T-cell (primary cell): ENCODE data around the gene RESF1. TPM values are rescaled to one million over a fixed set of nuclear protein-coding genes. Genes with fewer than 3 reads are reported as not detected.
A peak's percentile ranks its signal among the peaks of the same experiment; 100 is the strongest.

Source experiments
- ATAC-seq, 4 experiments: fragments of 200-7000 bp in 3 of 4; fragments of 150-1000 bp in 1 of 4; cut with Tn5 transposase; replicated peaks in 1 of 4; 1 replicate in 3 of 4; 2 replicates in 1 of 4; pipeline ENCODE4 v1.10.0; 2021; ENCODE audit warnings: moderate library complexity in 3 of 4, mild to moderate bottlenecking in 2 of 4, moderate number of reproducible peaks in 1 of 4
- CTCF ChIA-PET, 2 donors: fragments of 300-600 bp; sonication (Branson Sonifier 250); formaldehyde crosslinking; loops; one replicate each; lab custom pipeline; 2022; ENCODE audit warnings: antibody characterized with exemption in 2 of 2; lab: Charles Lee
- POLR2A ChIA-PET, 2 donors: fragments of 300-600 bp; sonication (Branson Sonifier 250); formaldehyde crosslinking; loops; one replicate each; lab custom pipeline; 2022; ENCODE audit warnings: antibody characterized with exemption in 2 of 2; lab: Charles Lee
- DNase-seq, 35 experiments: peaks; one replicate each; pipeline versions ENCODE4 v3.0.0 to v3.0.0-alpha.2; 2013 to 2023
- H3K27ac ChIP-seq: one replicate; pipeline ENCODE4 v1.5.1; 2013; ENCODE audit warnings: low read length
- H3K27me3 ChIP-seq, 2 experiments: replicated peaks in 1 of 2; 1 replicate in 1 of 2; 2 replicates in 1 of 2; pipeline versions ENCODE4 v1.6.1 to v1.7.0; 2013; ENCODE audit warnings: low read length in 1 of 2, mixed read lengths in 1 of 2; ENCODE audit not compliant: control insufficient read depth in 2 of 2, insufficient read depth in 2 of 2; ENCODE audit errors: extremely low read depth in 1 of 2
- H3K36me3 ChIP-seq, 2 donors: 1 replicate in 1 of 2; 2 replicates in 1 of 2; pipeline versions ENCODE4 v1.6.1 to v1.7.0; 2013; ENCODE audit warnings: low read length in 1 of 2; ENCODE audit not compliant: control insufficient read depth in 2 of 2, insufficient read depth in 1 of 2; ENCODE audit errors: extremely low read depth in 1 of 2
- H3K4me1 ChIP-seq, 2 experiments: 1 replicate in 1 of 2; 2 replicates in 1 of 2; pipeline versions ENCODE4 v1.6.1 to v1.7.0; 2013; ENCODE audit warnings: low read length in 2 of 2, mixed read lengths in 1 of 2; ENCODE audit not compliant: insufficient read depth in 2 of 2, control insufficient read depth in 1 of 2; ENCODE audit errors: extremely low read depth in 1 of 2
- H3K4me3 ChIP-seq, 2 donors: 1 replicate in 1 of 2; 2 replicates in 1 of 2; pipeline versions ENCODE4 v1.5.1 to v1.7.0; 2013; ENCODE audit warnings: mild to moderate bottlenecking in 2 of 2, low read length in 1 of 2, moderate library complexity in 1 of 2; ENCODE audit not compliant: control insufficient read depth in 1 of 2; ENCODE audit errors: extremely low read depth in 1 of 2
- H3K9me3 ChIP-seq: 2 replicates; pipeline ENCODE4 v1.7.0; 2013
- H3K27ac Mint-ChIP-seq, 2 donors: one replicate each; pipeline ENCODE4 v1.8.0; 2020 to 2021; ENCODE audit warnings: mild to moderate bottlenecking in 2 of 2, mixed read lengths in 2 of 2
- H3K27me3 Mint-ChIP-seq, 2 donors: one replicate each; pipeline ENCODE4 v1.8.0; 2021 to 2022; ENCODE audit warnings: mixed read lengths in 2 of 2
- H3K36me3 Mint-ChIP-seq: one replicate; pipeline ENCODE4 v1.8.0; 2021; ENCODE audit warnings: mixed read lengths
- H3K4me1 Mint-ChIP-seq, 3 donors: one replicate each; pipeline ENCODE4 v1.8.0; 2020 to 2022; ENCODE audit warnings: mixed read lengths in 3 of 3, mild to moderate bottlenecking in 1 of 3
- H3K4me3 Mint-ChIP-seq, 3 donors: one replicate each; pipeline ENCODE4 v1.8.0; 2020 to 2022; ENCODE audit warnings: mild to moderate bottlenecking in 3 of 3, mixed read lengths in 3 of 3, moderate library complexity in 3 of 3
- H3K9me3 Mint-ChIP-seq, 3 donors: one replicate each; pipeline ENCODE4 v1.8.0; 2020 to 2022; ENCODE audit warnings: mixed read lengths in 3 of 3
- WGBS: methylation state at CpG from one replicate; pipeline ENCODE4 v1.1.5; 2013; ENCODE audit warnings: missing lambda C conversion rate; ENCODE audit not compliant: insufficient coverage; 5-methylcytosine and 5-hydroxymethylcytosine counted together
- total RNA-seq, 35 experiments: library from RNA in 6 of 35; stranded (reverse) in 6 of 35; fragments of 120-200 nt in 1 of 35; gene quantifications; one replicate each; pipeline versions ENCODE4 v1.2.1 to v1.2.4 and lab custom pipeline; 2013 to 2026

Gene RESF1
- total RNA-seq, 5 donors from 2014 or later (not counting 1 experiment from before 2014, with no cell fraction given): 196 to 351 (median 265) TPM

DNA sequence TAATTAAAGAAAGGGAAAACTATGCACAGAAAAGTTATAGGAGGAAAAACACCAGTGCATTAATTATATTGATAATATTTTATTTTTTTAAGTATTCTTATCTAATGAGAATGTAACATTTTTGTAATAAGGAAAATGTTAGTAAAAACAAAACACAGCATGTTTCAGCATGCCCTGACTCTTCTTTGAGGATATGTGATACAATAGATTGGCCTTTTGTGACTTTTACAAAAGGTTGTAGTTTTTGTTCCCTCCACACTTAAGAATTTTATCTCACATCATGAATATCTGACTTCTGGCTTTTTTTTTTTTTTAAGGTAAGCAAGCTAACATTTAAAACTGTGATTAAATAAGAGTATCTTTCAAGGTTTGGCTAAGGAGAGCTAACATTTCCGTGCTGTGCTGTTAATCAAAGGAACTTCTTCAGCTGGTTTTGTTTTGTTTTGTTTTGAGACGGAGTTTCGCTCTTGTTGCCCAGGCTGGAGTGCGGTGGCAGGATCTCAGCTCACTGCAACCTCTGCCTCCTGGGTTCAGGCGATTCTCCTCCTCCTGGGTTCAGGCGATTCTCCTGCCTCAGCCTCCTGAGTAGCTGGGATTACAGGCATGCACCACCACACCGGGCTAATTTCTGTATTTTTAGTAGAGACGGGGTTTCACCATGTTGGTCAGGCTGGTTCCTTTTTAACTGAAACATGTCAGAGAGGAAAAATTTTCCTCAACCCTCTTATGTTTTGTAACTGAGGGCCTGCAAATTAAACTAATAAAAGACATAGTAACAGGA lies 30.8 kb upstream of the RESF1 start:
- Mint-ChIP-seq H3K9me3 (peaks cover 5 to 7% (median 5%) of the 10 kb centered on the region in 3 donors), H3K4me3 (peak overlapping the region; percentile 82 to 86 (median 84)), H3K4me1 (peaks cover 53 to 62% (median 58%) of the 10 kb centered on the region in 3 donors), H3K27me3 (no peaks in the 10 kb centered on the region), H3K27ac (peak overlapping the region; percentile 100), H3K36me3 (peaks cover 2% of the 10 kb centered on the region)
- WGBS: no CpG with 5 or more reads among the region's 8 CpGs
- H3K27ac ChIP-seq: peak overlapping the region; percentile 77
- DNase-seq (peak in 21 of 35 experiments; percentile 1 to 52 (median 12)), ATAC-seq (peak; percentile 78 to 91 (median 88))
- ChIA-PET POLR2A (interaction anchor here in 1 of 2 donors (0.6 kb wide), 1 partner anchor 54 kb away, joined by 3 read pairs; no protein-coding TSS in a partner anchor), CTCF (interaction anchor here (0.6 to 1.0 kb wide), 5 partner anchors 11 to 404 kb away, joined by 3 to 5 read pairs (median 3); no protein-coding TSS in a partner anchor)
- H3K4me1 ChIP-seq: peaks cover 8 to 50% of the 10 kb centered on the region in 2 experiments
- no peaks in the 10 kb centered on the region for H3K27me3 ChIP-seq
- H3K36me3 ChIP-seq: no peaks in the 10 kb centered on the region
- no peaks in the 10 kb centered on the region for H3K9me3 ChIP-seq
- H3K4me3 ChIP-seq: peak overlapping the region; percentile 15 to 38

DNA sequence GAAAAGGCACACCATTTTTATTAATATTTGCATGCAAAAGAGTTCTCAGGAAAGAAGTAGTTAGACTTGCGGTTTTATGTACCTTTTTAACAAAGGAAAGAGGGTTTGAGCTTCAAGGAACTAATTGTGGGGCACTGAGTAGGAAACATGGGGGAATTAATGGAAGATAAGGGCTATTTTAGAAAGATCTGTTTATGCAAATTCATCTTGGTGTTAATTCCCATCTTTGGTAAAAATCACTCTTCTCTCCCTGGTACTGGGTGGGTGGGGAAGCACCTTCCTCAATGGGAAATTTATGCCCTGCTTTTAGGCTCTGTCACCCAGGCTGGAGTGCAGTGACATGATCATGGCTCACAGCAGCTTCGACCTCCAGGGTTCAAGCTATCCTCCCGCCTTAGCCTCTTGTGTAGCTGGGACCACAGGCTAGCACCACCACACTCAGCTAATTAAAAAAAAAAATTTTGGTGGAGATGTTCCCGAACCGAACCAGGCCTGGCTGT lies 30.1 kb upstream of the RESF1 start:
- CTCF ChIA-PET: interaction anchor here (0.6 to 1.0 kb wide), 5 partner anchors 12 to 403 kb away, joined by 3 to 5 read pairs (median 3); no protein-coding TSS in a partner anchor
- Histone ChIP-seq H3K4me3 (no peak overlapping the region), H3K27ac (peak overlapping the region; percentile 77), H3K27me3 (no peaks in the 10 kb centered on the region), H3K9me3 (no peaks in the 10 kb centered on the region), H3K36me3 (no peaks in the 10 kb centered on the region), H3K4me1 (peaks cover 8 to 53% of the 10 kb centered on the region in 2 experiments)
- POLR2A ChIA-PET: interaction anchor here in 1 of 2 donors (0.6 kb wide), 1 partner anchor 55 kb away, joined by 3 read pairs; no protein-coding TSS in a partner anchor
- H3K27me3 Mint-ChIP-seq: no peaks in the 10 kb centered on the region
- H3K4me1 Mint-ChIP-seq: peaks cover 53 to 67% (median 59%) of the 10 kb centered on the region in 3 donors
- 17% methylated on average over 1 of the region's 5 CpGs for WGBS
- ATAC-seq (peak in 3 of 4 experiments; percentile 17 to 38 (median 31)), DNase-seq (peak in 1 of 35 experiments; percentile 20)
- H3K27ac Mint-ChIP-seq: peak overlapping the region; percentile 100
- no peaks in the 10 kb centered on the region for H3K36me3 Mint-ChIP-seq
- H3K9me3 Mint-ChIP-seq: peaks cover 0 to 5% (median 4%) of the 10 kb centered on the region in 3 donors
- H3K4me3 Mint-ChIP-seq: peak overlapping the region; percentile 82 to 86 (median 84)

DNA sequence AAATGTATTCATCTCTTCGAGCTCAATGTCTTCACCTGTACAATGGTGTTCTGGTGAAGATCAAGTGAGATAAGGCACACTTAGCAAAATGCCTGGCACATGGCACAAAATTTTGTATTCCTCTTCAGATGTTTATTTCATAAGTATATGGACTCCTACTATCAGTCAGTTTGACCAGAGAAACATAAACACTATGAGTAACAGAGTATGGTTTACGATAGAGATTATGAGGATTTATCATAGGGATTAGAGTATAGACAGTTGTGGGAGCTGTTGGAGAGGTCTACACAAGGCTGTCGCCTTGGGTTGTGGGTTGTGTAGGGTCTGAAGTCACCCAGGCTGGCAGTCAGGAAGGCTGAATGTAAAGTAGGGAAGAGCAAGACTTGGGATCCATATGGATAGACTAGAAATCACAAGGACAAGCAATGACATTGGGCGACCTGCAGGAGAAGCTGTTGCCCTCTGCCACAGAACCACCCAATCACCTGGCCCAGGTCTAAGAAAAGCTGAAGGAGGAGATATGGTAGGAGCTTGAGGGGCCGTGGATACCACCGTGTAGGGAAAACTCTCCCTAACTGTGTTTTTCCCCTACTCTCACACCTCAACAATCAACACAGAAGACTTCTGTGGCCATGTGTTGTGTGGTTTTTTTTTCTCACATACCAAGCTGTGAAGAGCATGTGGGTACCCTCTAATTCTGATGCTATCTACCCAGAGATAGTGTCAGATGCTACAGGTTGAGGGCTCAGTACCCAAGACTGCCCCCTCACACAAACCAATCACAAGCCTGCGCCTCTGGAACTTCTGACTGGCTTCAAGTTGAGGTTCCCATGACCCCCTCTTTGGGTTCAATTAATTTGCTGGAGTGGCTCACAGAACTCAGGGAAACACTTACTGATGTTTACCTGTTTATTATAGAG lies 27.2 kb upstream of the RESF1 start:
- H3K4me1 ChIP-seq: peaks cover 8 to 54% of the 10 kb centered on the region in 2 experiments
- peak in 2 of 4 experiments; percentile 25 to 41 for ATAC-seq
- no peaks in the 10 kb centered on the region for H3K36me3 ChIP-seq
- no peaks in the 10 kb centered on the region for H3K27me3 Mint-ChIP-seq
- H3K4me3 ChIP-seq: no peak overlapping the region
- H3K4me1 Mint-ChIP-seq: peaks cover 53 to 68% (median 57%) of the 10 kb centered on the region in 3 donors
- WGBS: 70% methylated on average over 3 of the region's 7 CpGs
- DNase-seq: peak in 12 of 35 experiments; percentile 1 to 62 (median 6)
- H3K4me3 Mint-ChIP-seq: peak overlapping the region in 1 of 3 donors; percentile 14
- no peaks in the 10 kb centered on the region for H3K9me3 ChIP-seq
- peak overlapping the region; percentile 56 to 70 for H3K27ac Mint-ChIP-seq
- H3K27me3 ChIP-seq: no peaks in the 10 kb centered on the region
- ChIA-PET CTCF (interaction anchor here (0.5 to 1.4 kb wide), 3 partner anchors 28 to 659 kb away, joined by 4 to 5 read pairs (median 5); partner anchors contain the start of gene RESF1 (in 1 of the 2)), POLR2A (interaction anchor here in 1 of 2 donors (0.5 kb wide), 1 partner anchor 27 kb away, joined by 4 read pairs; the partner anchor contains the start of gene RESF1)
- H3K9me3 Mint-ChIP-seq: peaks cover 3 to 5% (median 4%) of the 10 kb centered on the region in 3 donors
- peaks cover 3% of the 10 kb centered on the region for H3K36me3 Mint-ChIP-seq
- H3K27ac ChIP-seq: peak overlapping the region; percentile 2

DNA sequence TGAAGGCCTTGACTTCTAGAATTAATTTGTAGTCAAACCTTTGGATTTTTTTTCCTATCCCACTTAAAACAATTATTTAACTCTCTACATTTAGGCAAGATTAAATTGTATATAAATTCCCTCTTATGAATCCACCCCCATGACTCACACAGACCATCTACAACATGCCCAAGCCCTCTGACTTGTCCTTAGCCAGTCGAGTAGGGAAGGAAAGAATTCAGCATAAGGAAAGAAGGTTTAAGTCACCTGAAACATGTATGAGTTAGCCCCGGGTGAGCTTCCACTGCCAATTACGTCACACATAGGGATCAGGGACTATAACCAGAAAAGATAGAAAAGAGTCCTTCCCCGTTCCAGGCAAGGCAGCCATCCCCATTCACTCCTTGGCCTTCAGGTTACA lies 14.9 kb upstream of the RESF1 start:
- Histone ChIP-seq H3K27me3 (no peaks in the 10 kb centered on the region), H3K4me3 (no peak overlapping the region), H3K9me3 (no peaks in the 10 kb centered on the region), H3K36me3 (no peaks in the 10 kb centered on the region), H3K27ac (no peak overlapping the region), H3K4me1 (no peaks in the 10 kb centered on the region)
- ChIA-PET POLR2A (no interaction called here), CTCF (interaction anchor here in 1 of 2 donors (0.6 kb wide), 1 partner anchor 16 kb away, joined by 5 read pairs; no protein-coding TSS in a partner anchor)
- Mint-ChIP-seq H3K27me3 (no peaks in the 10 kb centered on the region), H3K27ac (no peak overlapping the region), H3K4me3 (no peak overlapping the region), H3K9me3 (peaks cover 10 to 30% (median 12%) of the 10 kb centered on the region in 3 donors), H3K4me1 (peaks cover 0 to 3% (median 0%) of the 10 kb centered on the region in 3 donors), H3K36me3 (peaks cover 32% of the 10 kb centered on the region)
- no peak for ATAC-seq
- 87% methylated on average over 4 of the region's 4 CpGs for WGBS
- no peak for DNase-seq

DNA sequence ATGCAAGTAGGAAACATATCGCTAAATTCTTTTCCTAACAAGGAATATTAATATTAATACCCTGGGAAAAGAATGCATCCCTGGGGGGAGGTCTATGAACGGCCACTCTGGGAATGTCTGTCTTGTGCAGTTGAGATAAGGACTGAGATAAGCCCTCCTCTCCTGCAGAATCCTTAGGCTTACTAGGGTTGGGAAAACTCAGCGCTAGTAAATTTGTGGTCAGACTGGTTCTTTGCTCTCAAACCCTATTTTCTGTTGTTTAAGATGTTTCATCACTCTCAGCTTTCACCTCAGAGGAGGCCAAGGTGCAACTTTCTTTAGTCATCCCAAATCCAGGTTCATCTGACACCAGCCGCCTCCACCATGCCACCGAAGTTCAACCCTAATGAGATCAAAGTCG lies 11.2 kb upstream of the RESF1 start:
- CTCF ChIA-PET: no interaction called here
- H3K27ac Mint-ChIP-seq: no peak overlapping the region

More for the DNA sequence above, 11.2 kb upstream of the RESF1 start:
- H3K27me3 Mint-ChIP-seq: no peaks in the 10 kb centered on the region
- H3K9me3 Mint-ChIP-seq: peaks cover 9 to 32% (median 15%) of the 10 kb centered on the region in 3 donors
- H3K4me3 ChIP-seq: no peak overlapping the region
- no peaks in the 10 kb centered on the region for H3K9me3 ChIP-seq
- no peaks in the 10 kb centered on the region for H3K27me3 ChIP-seq
- H3K4me1 ChIP-seq: peaks cover 0 to 8% of the 10 kb centered on the region in 2 experiments
- 100% methylated on average over 3 of the region's 6 CpGs for WGBS
- peaks cover 38% of the 10 kb centered on the region for H3K36me3 Mint-ChIP-seq
- no peak overlapping the region for H3K27ac ChIP-seq
- peaks cover 19 to 21% (median 19%) of the 10 kb centered on the region in 3 donors for H3K4me1 Mint-ChIP-seq
- DNase-seq: no peak
- H3K36me3 ChIP-seq: no peaks in the 10 kb centered on the region
- ATAC-seq: no peak
- POLR2A ChIA-PET: no interaction called here
- no peak overlapping the region for H3K4me3 Mint-ChIP-seq
